Stimulated activated CD8-positive, alpha-beta memory T cell treated with anti-CD3 and anti-CD28 coated beads, Interleukin-4, amount 100 ng/mL, for 4 hours (primary cell): ENCODE measurements around the gene MEIS2.

Source experiments
- DNase-seq, 2 donors: peaks; one replicate each; pipeline ENCODE4 v3.0.0-alpha.2; 2020; ENCODE audit warnings: low read depth in 2 of 2, low spot score in 1 of 2

MEIS2 gene

DNA sequence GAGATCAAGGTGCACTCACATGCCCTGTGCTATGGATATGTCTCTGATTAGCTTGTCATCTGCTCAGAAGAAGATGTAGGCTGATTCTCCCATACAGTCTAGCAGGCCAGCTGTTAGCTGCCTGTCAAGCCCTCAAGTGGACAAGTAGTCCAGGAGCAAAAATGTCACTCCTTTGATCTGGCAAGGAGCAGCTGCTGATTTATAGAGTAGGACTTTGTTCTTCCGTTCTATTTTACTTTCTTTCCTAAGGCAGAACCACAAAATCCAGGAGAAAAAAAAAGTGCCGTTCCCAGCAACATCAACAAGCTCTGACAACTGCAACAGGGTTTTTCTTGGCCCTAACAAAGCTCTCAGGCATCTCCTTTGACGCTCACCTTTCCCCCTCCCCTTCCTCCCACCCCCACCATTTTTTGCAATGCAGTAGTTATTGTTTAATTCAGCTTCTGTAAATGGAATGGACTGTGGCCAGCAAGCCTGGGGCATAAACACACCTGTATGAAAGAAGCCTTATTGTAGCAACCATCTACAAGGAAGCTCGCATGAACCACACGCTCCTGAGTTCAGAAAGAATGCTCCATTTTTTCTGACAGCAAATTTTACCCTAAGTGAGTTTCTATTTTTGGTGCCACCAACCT is 196.3 kb downstream of the MEIS2 start:
- DNase-seq: no peak

DNA sequence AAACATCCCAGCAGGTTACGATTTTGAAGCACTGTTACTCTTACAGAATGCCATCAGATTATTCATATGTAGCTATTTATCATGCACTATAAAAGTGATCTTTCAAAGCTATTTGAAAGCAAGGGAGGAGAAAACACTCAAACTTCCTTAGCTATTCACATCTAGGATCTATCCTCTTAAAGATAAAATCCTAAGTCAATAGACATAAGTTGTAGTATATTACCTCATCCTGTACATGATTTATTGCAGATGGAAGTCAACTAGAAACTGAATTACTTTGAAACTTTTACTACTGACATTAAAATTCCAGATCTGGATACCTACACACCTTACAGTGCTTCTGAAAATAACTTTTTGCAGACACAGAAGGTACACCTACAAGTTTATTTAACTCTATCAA is 197.2 kb downstream of the MEIS2 start:
- no peak for DNase-seq

DNA sequence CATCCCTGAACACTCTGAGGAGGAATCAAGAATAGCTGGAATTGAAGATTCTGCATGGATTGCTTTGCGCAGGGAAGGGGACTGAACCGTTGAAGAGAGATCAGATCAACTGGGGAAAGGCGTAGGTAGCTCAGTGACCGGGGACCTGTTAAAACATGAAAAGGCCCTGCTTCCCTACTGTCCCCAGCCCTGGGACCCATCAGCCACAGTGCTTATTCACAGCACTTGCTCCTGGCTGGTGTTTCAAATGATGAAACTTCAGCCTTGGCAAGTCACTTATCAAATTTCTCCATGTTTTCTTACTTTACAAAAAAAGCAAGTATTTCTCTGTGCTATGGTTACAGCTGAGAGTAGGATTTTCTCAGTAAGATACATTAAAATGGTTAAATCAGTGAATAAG is 199.3 kb downstream of the MEIS2 start:
- DNase-seq: no peak

DNA sequence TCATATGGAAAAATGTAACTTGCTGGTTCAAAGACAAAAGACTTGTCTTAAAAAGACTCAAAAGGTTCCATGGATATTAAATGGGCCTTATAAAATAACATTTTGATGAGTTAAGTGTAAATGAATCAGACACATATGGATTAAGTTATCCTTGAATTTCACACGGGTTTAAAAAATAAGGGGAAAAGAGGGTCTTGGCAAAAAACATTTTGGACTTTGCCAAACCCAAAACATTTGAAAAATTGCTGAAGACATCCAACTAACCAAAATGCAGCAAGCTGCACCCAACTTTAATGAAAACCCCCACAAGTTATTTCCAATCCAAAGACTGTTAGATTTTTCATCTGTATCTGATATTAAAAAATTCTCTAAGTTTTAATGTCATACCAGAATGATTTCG is 200.7 kb downstream of the MEIS2 start:
- no peak for DNase-seq

DNA sequence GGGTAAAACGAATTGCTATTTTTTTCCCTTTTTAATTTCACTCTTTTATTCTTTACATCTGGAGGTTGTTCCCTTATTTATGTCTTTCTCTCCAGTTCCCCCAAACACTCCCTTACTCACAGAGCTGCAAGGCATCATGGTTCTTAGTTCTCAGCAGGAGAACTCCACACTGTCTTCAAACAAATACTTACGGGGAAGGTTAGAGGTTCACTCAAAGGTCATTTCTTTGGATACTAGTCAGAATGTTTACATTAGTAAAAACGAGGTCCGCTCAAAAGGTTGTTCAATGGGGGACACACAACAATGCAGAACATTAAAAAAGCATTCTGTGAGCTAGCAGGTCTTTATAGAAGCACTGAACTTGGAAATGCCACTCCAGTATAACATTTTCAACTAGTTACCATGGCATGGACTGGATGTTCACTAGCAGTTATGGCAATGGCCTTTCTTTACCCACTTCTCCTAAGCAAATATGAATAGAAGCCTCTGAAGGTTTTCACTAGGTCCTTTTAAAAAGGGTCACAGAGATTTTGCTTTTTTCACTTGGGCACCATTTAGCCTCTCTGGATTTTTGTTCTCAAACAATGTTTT is 201.7 kb downstream of the MEIS2 start:
- no peak for DNase-seq

DNA sequence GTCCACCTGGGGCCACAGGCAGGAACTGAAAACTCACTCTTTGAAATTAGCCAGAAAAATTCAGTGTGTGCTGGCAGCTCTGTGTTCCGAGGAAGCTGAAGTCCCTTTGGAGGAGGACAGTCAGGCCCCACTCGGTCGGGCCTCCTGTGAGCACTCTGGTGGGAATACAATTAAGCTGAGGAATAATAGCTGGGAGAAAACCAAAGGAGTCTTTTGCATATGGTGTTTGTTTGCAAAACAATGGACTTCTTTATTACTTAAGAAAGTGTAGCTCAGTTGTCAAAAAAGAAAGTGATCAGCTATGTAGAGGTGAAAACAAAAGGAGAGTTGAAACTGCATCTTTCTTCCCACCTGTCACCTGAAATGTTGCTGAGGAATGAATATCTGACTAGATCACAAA is 202.5 kb downstream of the MEIS2 start:
- no peak for DNase-seq

DNA sequence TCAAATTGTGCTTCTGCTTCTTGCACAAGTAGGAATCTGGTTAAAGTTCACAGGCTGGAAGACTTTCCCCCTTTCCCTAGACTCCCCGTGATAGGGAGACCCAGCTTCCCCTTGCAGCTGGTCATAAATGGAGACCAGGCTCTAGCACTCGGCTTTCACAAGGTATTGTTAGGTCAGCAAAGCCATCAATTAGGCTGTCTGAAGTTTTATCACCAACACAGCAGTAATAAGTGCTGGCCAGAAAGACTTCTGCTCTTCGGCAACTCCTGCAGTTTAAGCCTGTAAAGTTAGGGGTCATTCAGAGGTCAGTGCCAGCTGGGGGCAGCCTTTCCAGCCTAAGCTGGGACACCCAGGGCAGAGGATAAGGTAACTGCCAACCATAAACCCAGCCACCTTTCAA is 203.4 kb downstream of the MEIS2 start:
- DNase-seq: no peak

DNA sequence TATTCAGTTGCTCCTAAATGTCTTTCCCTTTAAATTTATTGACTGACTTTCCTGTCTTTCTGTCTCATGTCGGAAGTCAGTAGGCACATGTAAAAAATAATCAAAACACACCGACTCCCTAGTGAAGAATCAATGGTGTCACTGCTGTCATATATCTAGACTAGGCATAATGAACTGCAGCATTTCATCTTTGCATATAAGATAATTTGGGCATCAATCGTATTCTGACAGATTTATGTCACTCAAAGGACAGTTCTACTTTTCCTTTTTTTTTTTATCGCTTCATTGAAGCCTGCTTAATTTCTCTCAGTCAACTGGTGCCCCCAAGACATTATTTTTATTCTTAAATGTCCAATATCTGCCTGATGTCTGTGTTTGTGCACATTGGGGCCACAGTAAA is 206.3 kb downstream of the MEIS2 start:
- no peak for DNase-seq

DNA sequence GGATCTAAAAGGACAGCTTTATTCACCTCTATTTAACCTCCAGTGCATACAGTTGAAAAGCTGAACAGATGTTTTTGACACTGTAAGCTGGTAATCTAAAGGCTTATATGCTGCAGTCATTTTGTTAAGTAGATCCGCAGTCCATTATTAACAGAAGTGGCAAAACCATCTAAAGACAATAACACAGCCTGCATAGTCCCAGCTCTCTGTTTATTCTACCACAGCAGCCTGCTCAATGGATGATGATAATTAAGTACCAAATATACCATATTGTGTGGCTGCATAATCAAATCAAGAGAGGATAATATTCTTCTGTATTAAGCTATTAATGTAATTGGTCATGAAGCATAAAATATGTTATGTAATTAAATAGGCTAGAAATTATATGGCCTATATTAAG is 207.1 kb downstream of the MEIS2 start:
- DNase-seq: no peak

DNA sequence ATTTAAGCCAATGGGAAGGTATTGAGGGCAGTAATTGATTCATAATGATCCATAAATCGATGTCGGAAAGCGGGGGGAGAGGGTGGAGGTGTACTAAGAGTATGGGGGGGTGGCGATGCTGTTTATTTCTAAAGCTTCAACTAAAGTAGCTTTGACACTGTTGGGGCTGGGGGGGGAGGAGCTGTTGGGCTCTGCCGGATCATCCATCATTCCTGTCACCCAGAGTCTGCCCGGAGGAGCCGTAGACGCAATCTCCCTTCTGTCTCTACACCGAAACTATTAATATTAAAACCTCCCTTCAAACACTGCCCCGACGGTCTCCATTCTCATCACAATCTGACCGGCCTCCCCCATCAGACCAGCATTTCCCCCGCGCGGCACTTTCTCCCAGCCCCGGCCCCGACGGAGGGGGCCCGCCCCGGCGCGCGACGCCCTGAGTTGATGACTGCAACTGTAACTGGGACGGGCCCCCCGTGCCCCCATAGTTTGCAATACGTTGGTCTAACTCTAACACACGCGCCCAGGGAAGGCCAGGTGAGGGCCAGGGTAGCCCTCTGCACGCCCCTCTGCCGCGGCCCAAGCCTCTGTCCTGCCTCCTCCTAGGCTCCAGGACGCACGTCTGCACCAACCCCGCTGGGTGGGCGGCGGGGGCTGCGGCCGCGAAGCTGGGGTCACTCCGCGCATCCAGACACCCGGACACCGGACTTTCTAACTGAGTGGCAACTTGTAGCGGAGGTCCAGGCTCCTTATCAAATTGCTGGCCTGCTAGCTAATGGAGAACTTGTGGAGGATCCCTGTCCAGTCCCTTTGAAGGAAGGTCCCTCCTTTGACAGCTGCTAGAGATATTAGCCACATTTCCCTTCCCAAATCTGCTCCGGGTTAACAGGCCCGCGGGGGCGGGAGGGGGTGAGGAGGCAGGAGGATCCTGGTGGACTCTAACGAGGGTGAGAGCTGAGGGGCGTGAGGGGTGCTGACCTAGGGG is 212.0 kb downstream of the MEIS2 start:
- no peak for DNase-seq

DNA sequence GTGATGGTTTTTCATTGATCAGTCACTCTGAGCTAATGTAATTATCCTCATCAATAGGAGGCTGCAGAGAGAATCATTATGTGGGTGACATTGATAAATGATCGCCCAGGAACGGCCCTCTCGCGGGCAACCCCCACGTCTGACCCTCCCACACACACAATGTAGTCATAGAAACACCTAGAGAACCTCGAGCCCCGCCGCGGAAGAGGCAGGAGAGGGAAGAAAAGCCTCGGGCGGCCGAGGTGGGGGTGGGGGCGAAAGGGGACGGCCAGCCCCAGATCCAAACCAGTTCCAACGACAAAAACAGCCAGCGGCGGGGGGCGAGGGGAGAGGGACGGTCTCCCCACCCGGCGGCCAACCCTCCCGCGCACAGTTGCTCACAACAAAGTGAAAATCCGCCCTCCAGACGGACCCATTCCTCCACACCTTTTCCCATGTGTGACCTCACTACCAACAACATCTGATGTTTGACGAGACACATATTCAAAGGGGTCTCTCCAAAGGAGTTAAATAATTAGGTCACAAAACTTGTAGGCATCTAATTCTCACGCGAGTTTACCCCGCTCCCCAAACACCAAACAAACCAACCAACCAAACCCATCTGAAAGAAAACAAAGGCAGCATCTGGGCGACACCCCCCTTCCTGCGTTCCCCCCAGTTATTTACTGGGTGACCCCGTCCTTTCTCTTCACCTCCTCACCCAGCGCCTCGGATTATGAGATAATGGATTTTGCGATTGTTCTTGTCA is 213.0 kb downstream of the MEIS2 start:
- DNase-seq: no peak

DNA sequence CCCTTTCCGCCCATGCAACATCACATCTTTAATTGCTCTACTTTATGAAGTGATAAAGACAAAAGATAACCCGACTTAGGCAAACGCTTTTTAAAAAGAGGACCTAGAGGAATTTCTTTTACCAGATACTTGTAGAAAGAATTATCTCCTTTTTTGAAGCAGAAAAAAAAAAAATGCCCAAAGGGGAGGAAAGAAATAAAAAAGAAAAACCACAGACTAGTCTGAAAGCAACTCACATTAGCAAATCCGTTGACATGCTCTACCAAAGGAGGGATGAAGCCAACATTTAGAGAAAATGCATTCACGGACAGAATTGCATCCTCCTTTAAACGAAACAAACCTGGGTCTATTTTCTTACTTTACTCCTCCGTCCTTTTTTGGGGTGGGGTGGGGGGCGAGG is 213.6 kb downstream of the MEIS2 start:
- DNase-seq: no peak

DNA sequence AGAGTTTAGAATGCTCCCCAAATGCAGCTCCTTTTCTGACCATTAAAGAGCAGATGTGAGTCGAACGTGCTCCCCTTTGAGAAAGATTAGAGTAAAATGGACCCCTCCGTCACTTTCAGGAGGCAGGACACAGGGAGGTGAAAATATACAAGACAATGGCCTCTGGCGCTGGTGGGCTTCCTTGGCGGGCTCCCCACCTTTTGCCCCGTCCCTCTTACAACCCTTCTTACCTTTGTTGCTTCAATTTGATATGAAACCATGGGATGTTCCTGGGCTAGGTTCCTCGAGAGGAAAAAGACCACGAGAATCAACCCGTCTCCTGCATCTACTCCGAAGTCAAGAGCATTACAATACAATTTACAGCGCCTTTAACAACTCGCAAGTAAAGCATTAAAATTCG is 214.2 kb downstream of the MEIS2 start:
- no peak for DNase-seq

DNA sequence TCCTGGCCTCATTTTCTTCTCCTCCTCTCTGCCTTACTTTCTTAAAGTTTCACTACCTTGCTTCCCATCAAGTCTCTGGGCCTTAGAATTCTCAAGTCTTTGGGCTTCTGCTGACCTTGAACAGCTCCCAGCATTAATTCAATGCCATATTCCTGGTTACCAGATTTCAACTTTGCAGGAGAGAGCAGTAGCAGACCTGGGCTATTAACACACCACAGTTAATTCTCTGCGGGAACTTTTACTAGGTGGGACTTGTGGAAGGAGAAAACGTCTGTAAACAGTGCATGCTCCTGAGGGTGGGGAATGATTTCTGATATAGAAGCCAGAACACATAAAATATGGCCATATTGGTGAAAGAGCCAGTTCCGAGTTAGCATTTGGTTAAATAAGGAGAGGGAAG is 214.6 kb downstream of the MEIS2 start:
- no peak for DNase-seq

DNA sequence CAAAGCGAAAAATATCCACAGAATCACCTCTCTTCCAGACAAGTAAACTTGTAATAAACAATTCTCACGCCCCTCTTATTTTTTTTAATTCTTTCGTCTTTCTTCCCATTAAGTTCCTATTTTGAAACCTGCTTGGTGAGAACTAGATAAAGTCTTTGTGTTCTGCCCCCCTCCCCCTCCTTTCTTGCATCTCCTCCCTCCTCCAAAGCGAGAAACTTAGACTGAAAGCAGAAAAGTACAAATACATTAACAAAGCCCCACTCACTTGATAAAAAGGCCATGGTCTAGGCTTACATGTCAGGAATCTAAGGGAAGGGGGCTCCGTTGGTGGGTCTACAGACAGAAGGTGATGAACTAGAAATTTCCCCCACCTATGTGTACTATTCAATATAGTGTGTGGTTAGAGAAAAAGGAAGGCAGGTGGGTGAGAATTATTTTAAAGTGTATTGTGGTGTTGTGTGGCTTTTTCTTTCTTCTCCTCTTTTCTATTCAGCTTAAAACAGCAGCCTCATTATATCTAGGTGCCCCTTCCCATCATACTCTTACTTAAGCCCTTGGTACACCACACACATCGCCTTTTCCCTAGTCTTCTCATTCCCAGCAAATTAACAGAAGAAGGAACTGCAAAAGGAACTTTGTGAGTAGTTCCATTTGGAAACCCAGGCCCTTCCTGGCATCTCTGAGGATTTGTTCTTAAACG is 215.3 kb downstream of the MEIS2 start:
- DNase-seq: no peak

DNA sequence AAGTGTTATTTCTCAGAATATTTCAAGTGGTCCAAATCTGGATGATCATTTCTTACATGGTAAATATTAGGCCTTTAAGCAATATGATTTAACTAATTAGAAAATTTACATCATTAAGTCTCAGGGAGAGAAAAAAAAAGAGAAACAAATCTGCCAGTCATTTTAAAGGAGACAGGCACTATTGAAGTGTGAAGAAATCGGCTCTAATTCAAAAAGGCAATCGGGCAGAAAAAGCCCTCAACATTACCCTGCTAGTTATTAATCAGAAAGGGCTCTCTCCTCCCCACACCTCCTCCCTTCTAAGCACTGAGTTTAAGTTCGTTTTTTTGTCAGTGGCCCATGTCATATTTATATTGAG is 215.9 kb downstream of the MEIS2 start:
- DNase-seq: no peak

DNA sequence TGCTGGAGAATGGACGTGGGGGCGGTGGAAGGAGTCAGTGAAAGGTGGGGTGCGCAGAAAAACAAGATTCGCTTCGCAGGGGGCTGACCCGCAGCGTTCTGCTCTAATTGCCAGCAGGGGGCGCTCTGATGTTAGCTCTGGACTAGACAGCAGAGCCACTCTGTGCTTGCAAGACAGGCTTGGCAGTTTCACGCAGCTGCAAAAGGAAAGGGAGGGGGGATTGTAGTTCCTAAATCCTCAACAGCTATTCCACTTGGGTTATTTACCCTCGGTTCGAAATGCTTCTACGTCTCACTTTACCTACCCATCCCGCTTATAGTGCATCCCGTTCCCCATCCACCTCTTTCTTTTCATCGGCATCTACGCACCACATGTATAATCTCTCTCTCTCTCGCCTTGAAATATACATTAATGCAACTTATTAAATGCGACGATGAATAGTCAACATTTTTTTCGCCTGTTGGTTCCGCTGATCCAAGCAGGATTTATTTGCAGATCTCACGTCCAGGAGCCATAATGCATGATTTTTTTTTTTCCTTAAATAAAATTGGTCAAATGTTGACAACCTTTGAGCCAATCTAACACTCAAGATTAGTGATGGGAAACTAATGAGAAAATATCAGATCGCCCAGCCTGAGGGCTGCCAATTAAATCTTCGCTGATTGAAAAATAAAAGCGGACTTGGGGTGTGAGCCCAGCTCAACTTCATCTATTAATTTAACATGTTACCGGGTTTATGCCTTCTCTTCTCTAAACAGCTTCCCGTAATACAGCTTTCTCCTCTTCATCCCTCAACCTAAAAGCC is 216.4 kb downstream of the MEIS2 start:
- no peak for DNase-seq

DNA sequence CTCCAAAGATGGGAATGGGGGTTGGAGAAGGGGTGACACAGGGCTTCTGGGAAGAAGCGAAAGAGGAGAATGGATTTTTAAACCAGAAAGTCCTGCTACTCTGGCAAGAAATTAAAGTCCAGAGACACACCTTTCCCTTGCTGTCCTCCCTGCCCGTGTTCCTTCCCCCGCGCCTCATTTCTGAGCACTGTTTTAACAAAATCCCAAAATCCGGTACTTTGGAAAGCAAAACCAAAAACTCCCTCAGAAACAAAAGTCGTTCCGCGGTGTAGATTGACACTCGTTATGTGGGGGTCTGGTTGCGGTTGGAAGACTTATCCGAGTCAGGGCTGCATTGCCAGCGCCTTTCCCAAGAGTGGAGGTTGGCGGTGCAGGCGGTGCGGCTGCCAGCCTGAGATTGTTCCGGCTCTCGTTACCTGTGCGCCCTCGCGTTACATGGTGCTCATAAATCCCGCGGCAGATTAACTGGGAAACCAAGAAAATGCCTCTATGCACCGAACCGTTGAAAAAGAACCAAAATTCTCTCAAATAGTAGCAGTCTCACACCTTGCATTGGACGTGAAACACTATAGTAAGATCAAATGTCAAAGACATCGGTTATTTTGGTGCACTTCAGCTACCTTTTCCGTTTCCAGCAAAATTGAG is 217.7 kb downstream of the MEIS2 start:
- no peak for DNase-seq

DNA sequence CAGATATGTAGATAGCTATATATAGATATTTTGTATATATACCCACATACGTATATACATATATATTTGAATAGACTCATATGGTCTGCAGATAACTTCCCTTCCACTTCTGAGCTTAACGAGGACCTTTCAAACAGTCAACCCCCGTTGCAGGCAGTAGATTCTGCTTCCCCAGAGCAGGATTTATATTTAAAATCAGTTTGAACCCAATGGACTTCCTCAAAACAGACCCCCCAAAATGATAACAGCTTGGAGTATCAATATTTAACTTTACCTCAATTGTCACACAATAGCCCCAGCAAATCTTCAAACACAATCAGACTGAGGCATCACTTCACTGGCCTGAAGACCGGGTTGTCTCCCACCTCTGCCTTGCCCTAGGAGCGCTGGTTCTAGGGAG is 218.3 kb downstream of the MEIS2 start:
- DNase-seq: no peak

DNA sequence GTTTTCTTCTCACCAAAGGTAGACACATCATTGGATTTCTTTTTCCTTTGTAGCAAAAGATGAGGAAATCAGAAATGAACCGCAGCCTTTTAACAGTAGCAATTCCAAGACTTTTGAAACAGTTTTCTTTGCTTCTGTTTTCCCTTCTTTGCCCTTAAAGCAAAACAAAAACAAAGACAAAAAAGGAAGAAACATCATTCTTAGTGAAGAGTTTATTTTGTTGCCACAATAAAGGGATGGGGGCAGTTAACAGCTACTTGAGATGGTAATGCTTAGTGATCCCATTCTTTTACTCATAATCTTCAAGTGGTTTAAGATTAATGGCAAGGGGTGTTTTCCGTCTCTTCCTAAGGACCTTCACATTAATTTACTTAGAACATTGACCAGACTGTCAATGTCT is 218.8 kb downstream of the MEIS2 start:
- DNase-seq: no peak
